H1 (cell line): ENCODE data around the gene NID1. TPM values are rescaled to one million over a fixed set of nuclear protein-coding genes. Genes with fewer than 3 reads are reported as not detected.

Experiments
- CTCF ChIA-PET: fragments of 300-600 bp; sonication (Branson Sonifier 250); formaldehyde crosslinking; loops from one replicate; lab custom pipeline; 2021; ENCODE audit not compliant: partially characterized antibody; lab: Charles Lee
- POLR2A ChIA-PET: fragments of 300-600 bp; sonication (Branson Sonifier 250); formaldehyde crosslinking; loops from one replicate; lab custom pipeline; 2021; ENCODE audit warnings: inconsistent platforms; ENCODE audit not compliant: partially characterized antibody; lab: Charles Lee
- DNase-seq, 2 experiments: peaks; one replicate each; pipeline versions ENCODE4 v3.0.0 to v3.0.0-alpha.2; 2010 to 2022; ENCODE audit warnings: low spot score in 2 of 2, low read depth in 1 of 2, mixed read lengths in 1 of 2
- FAIRE-seq: peaks from 2 replicates; lab custom pipeline; 2011; peaks lifted over from hg19 to GRCh38; lab: Jason Lieb, UNC
- H2AFZ ChIP-seq: 2 replicates; pipeline ENCODE4 v1.8.1; 2012; ENCODE audit warnings: low read length, inconsistent platforms
- H2AK5ac ChIP-seq: 2 replicates; pipeline ENCODE4 v1.6.1; 2013; ENCODE audit warnings: low read depth, low read length
- H2BK120ac ChIP-seq: replicated peaks from 2 replicates; pipeline ENCODE3; 2013; ENCODE audit warnings: low read depth, low read length, inconsistent platforms
- H2BK12ac ChIP-seq: 2 replicates; pipeline ENCODE4 v1.6.1; 2013; ENCODE audit warnings: low read depth, low read length
- H2BK15ac ChIP-seq: 2 replicates; pipeline ENCODE4 v1.6.1; 2013; ENCODE audit warnings: low read length
- H2BK20ac ChIP-seq: 2 replicates; pipeline ENCODE4 v1.6.1; 2013; ENCODE audit warnings: low read length
- H2BK5ac ChIP-seq: 2 replicates; pipeline ENCODE4 v1.6.1; 2013; ENCODE audit warnings: low read depth, low read length
- H3K14ac ChIP-seq: 2 replicates; pipeline ENCODE4 v1.6.1; 2013; ENCODE audit warnings: inconsistent platforms; ENCODE audit not compliant: insufficient read length
- H3K18ac ChIP-seq: 2 replicates; pipeline ENCODE4 v1.6.1; 2013; ENCODE audit warnings: low read length; ENCODE audit errors: extremely low read depth
- H3K23ac ChIP-seq: 2 replicates; pipeline ENCODE4 v1.6.1; 2013; ENCODE audit warnings: inconsistent platforms; ENCODE audit not compliant: insufficient read length
- H3K23me2 ChIP-seq: 2 replicates; pipeline ENCODE4 v1.6.1; 2013; ENCODE audit warnings: low read depth, low read length
- H3K27ac ChIP-seq: 2 replicates; pipeline ENCODE4 v1.6.1; 2011; ENCODE audit warnings: low read depth, low read length, inconsistent platforms
- H3K27me3 ChIP-seq, 4 experiments: replicated peaks in 1 of 4; 1 replicate in 1 of 4; 2 replicates in 3 of 4; pipeline versions ENCODE4 v1.6.1 to v1.8.1; 2011 to 2013; ENCODE audit warnings: low read length in 3 of 4, mild to moderate bottlenecking in 3 of 4, inconsistent platforms in 2 of 4, mixed read lengths in 2 of 4, moderate library complexity in 1 of 4; ENCODE audit not compliant: control insufficient read depth in 3 of 4, insufficient read depth in 3 of 4; ENCODE audit errors: extremely low read depth in 1 of 4
- H3K36me3 ChIP-seq, 4 experiments: 2 replicates each; pipeline versions ENCODE4 v1.6.1 to v1.8.1; 2011 to 2013; ENCODE audit warnings: mild to moderate bottlenecking in 4 of 4, low read length in 3 of 4, moderate library complexity in 2 of 4, control low read depth in 1 of 4, inconsistent platforms in 1 of 4; ENCODE audit not compliant: insufficient read depth in 4 of 4, control insufficient read depth in 2 of 4
- H3K4ac ChIP-seq: replicated peaks from 2 replicates; pipeline ENCODE3; 2013; ENCODE audit warnings: low read length, low read depth, mixed read lengths, inconsistent platforms; ENCODE audit not compliant: insufficient read length
- H3K4me1 ChIP-seq, 4 experiments: replicated peaks in 1 of 4; 1 replicate in 1 of 4; 2 replicates in 3 of 4; pipeline versions ENCODE4 v1.6.1 to v1.8.1; 2011 to 2013; ENCODE audit warnings: low read length in 3 of 4, inconsistent platforms in 2 of 4, mixed read lengths in 1 of 4; ENCODE audit not compliant: insufficient read depth in 4 of 4, control insufficient read depth in 3 of 4
- H3K4me2 ChIP-seq, 2 experiments: 2 replicates each; pipeline versions ENCODE4 v1.6.1 to v1.8.1; 2011 to 2013; ENCODE audit warnings: low read depth in 2 of 2, low read length in 2 of 2, control low read depth in 1 of 2, inconsistent platforms in 1 of 2, mild to moderate bottlenecking in 1 of 2; ENCODE audit not compliant: insufficient read depth in 1 of 2
- H3K4me3 ChIP-seq, 4 experiments: fragments of 200-600, 300-600 bp in 1 of 4; sonication (generic), shearing (Covaris generic), sonication (Bioruptor Twin) in 1 of 4; 2 replicates each; pipeline versions ENCODE4 v1.5.1 to v1.8.1; 2011 to 2016; ENCODE audit warnings: low read length in 4 of 4, low read depth in 3 of 4, control low read depth in 2 of 4, inconsistent platforms in 2 of 4, mild to moderate bottlenecking in 2 of 4, mixed read lengths in 1 of 4, moderate library complexity in 1 of 4; ENCODE audit not compliant: insufficient read depth in 2 of 4; ENCODE audit errors: extremely low read depth in 1 of 4
- H3K56ac ChIP-seq: replicated peaks from 2 replicates; pipeline ENCODE3; 2013; ENCODE audit warnings: low read depth, mild to moderate bottlenecking, mixed read lengths, low read length, inconsistent platforms; ENCODE audit not compliant: insufficient read length
- H3K79me1 ChIP-seq: 2 replicates; pipeline ENCODE4 v1.6.1; 2013; ENCODE audit warnings: low read depth, low read length, control low read depth
- H3K79me2 ChIP-seq, 2 experiments: 2 replicates each; pipeline versions ENCODE4 v1.6.1 to v1.8.1; 2012 to 2013; ENCODE audit warnings: low read length in 2 of 2, mild to moderate bottlenecking in 2 of 2, inconsistent platforms in 1 of 2; ENCODE audit not compliant: insufficient read depth in 2 of 2, control insufficient read depth in 1 of 2
- H3K9ac ChIP-seq, 4 experiments: replicated peaks in 1 of 4; 1 replicate in 1 of 4; 2 replicates in 3 of 4; pipeline versions ENCODE4 v1.6.1 to v1.8.1; 2011 to 2013; ENCODE audit warnings: low read depth in 3 of 4, low read length in 3 of 4, control low read depth in 2 of 4, mild to moderate bottlenecking in 2 of 4, moderate library complexity in 2 of 4, inconsistent platforms in 1 of 4; ENCODE audit errors: extremely low read depth in 1 of 4
- H3K9me3 ChIP-seq, 2 experiments: 2 replicates each; pipeline versions ENCODE4 v1.6.1 to v1.8.1; 2012 to 2013; ENCODE audit warnings: mild to moderate bottlenecking in 2 of 2, moderate library complexity in 2 of 2, control low read depth in 1 of 2, inconsistent platforms in 1 of 2, low read depth in 1 of 2, low read length in 1 of 2, mixed read lengths in 1 of 2; ENCODE audit not compliant: insufficient read depth in 2 of 2
- H4K20me1 ChIP-seq, 2 experiments: replicated peaks in 1 of 2; 2 replicates each; pipeline versions ENCODE3 to v1.8.1; 2011 to 2013; ENCODE audit warnings: inconsistent platforms in 2 of 2, low read length in 2 of 2, mild to moderate bottlenecking in 1 of 2; ENCODE audit not compliant: insufficient read depth in 2 of 2, control insufficient read depth in 1 of 2
- H4K5ac ChIP-seq: 2 replicates; pipeline ENCODE4 v1.6.1; 2013; ENCODE audit warnings: low read length, low read depth, mixed read lengths, inconsistent platforms; ENCODE audit not compliant: insufficient read length
- H4K8ac ChIP-seq: 2 replicates; pipeline ENCODE4 v1.8.0; 2013; ENCODE audit warnings: mild to moderate bottlenecking, moderate library complexity, low read length, inconsistent platforms; ENCODE audit not compliant: insufficient read depth; ENCODE audit errors: extremely low read depth
- H4K91ac ChIP-seq: replicated peaks from 2 replicates; pipeline ENCODE3; 2013; ENCODE audit warnings: low read length, mixed read lengths, inconsistent platforms; ENCODE audit not compliant: insufficient read length
- CHD1 ChIP-seq: IDR thresholded peaks from 2 replicates; pipeline ENCODE4 v1.6.1; 2012; ENCODE audit warnings: low read depth, low read length, improper control_type of control experiment
- CREB1 ChIP-seq: IDR thresholded peaks from 2 replicates; pipeline ENCODE4 v1.6.1; 2012; ENCODE audit warnings: inconsistent platforms
- EP300 ChIP-seq, 2 experiments: IDR thresholded peaks; 1 replicate in 1 of 2; 2 replicates in 1 of 2; pipeline ENCODE4 v1.6.1; 2011 to 2012; ENCODE audit warnings: low read depth in 2 of 2, low read length in 2 of 2, mild to moderate bottlenecking in 2 of 2, borderline replicate concordance in 1 of 2, inconsistent platforms in 1 of 2, moderate library complexity in 1 of 2
- FOSL1 ChIP-seq: IDR thresholded peaks from 2 replicates; pipeline ENCODE4 v1.6.1; 2011; ENCODE audit warnings: mild to moderate bottlenecking, low read depth, low read length, moderate library complexity; ENCODE audit not compliant: insufficient read depth
- GTF2F1 ChIP-seq: IDR thresholded peaks from 2 replicates; pipeline ENCODE4 v1.6.1; 2012; ENCODE audit warnings: low read depth, low read length, improper control_type of control experiment, borderline replicate concordance
- HDAC6 ChIP-seq: IDR thresholded peaks from one replicate; pipeline ENCODE4 v1.7.1; 2012; ENCODE audit warnings: low read depth, mild to moderate bottlenecking, inconsistent platforms, low read length, moderate library complexity
- JUND ChIP-seq: IDR thresholded peaks from 2 replicates; pipeline ENCODE4 v1.6.1; 2011; ENCODE audit warnings: mild to moderate bottlenecking, improper control_type of control experiment, low read length
- KDM5A ChIP-seq: fragments of 200-600 bp; IDR thresholded peaks from 2 replicates; pipeline ENCODE4 v1.7.1; 2012; ENCODE audit warnings: mild to moderate bottlenecking, low read length, inconsistent platforms, mixed read lengths
- POLR2AphosphoS5 ChIP-seq: IDR thresholded peaks from 2 replicates; pipeline ENCODE4 v1.6.1; 2011; ENCODE audit warnings: low read depth, low read length
- RFX5 ChIP-seq: IDR thresholded peaks from 2 replicates; pipeline ENCODE4 v1.6.1; 2011; ENCODE audit warnings: low read depth, low read length, improper control_type of control experiment, borderline replicate concordance
- SIRT6 ChIP-seq: IDR thresholded peaks from one replicate; pipeline ENCODE4 v1.7.1; 2012; ENCODE audit warnings: low read length, inconsistent platforms
- SIX5 ChIP-seq: IDR thresholded peaks from 2 replicates; pipeline ENCODE4 v1.6.1; 2011; ENCODE audit warnings: mild to moderate bottlenecking, low read depth, low read length
- SRF ChIP-seq: IDR thresholded peaks from 2 replicates; pipeline ENCODE4 v1.6.1; 2011; ENCODE audit warnings: mild to moderate bottlenecking, low read depth, low read length, moderate library complexity
- TBP ChIP-seq: IDR thresholded peaks from 2 replicates; pipeline ENCODE4 v1.6.1; 2011; ENCODE audit warnings: low read depth, low read length, improper control_type of control experiment
- USF2 ChIP-seq: IDR thresholded peaks from 2 replicates; pipeline ENCODE4 v1.6.1; 2011; ENCODE audit warnings: low read length, improper control_type of control experiment
- WGBS, 2 experiments: shearing (Covaris generic) in 1 of 2; methylation state at CpG; one replicate each; pipeline versions ENCODE4 v1.1.6 to v1.1.7; 2013 to 2015; ENCODE audit warnings: low lambda C conversion rate in 2 of 2, mixed read lengths in 2 of 2, inconsistent platforms in 1 of 2, low coverage in 1 of 2, missing lambda C conversion rate in 1 of 2; ENCODE audit not compliant: insufficient replicate concordance in 2 of 2, insufficient coverage in 1 of 2, insufficient read length in 1 of 2; ENCODE audit errors: extremely low coverage in 1 of 2, missing lambda C conversion rate in 1 of 2; 5-methylcytosine and 5-hydroxymethylcytosine counted together
- polyA plus RNA-seq, 7 experiments: library from polyadenylated mRNA; depleted of rRNA in 3 of 7; stranded (reverse) in 5 of 7; unstranded in 2 of 7; fragments of >200 nt in 5 of 7; fragments of 200-250 nt in 2 of 7; gene quantifications; 1 replicate in 5 of 7; 2 replicates in 1 of 7; 4 replicates in 1 of 7; pipeline versions ENCODE4 v1.2.1 to v1.2.3, GENCODE V29; 2011 to 2013; ENCODE audit warnings: missing spikeins in 2 of 7, mixed read lengths in 2 of 7
- total RNA-seq: library from RNA; stranded (reverse); fragmentation: NEBNext Ultra II Directional; extraction: Animal tissue kit (Norgen Biotek cat#: 25700); gene quantifications from 2 replicates; pipeline ENCODE4 v1.2.1, GENCODE V29; 2021

Gene NID1
- total and polyA plus RNA-seq, 2 of the 8 experiments (the other 6 are each of a cell fraction or from before 2014, with no cell fraction given): 20.9 to 25.4 TPM

DNA sequence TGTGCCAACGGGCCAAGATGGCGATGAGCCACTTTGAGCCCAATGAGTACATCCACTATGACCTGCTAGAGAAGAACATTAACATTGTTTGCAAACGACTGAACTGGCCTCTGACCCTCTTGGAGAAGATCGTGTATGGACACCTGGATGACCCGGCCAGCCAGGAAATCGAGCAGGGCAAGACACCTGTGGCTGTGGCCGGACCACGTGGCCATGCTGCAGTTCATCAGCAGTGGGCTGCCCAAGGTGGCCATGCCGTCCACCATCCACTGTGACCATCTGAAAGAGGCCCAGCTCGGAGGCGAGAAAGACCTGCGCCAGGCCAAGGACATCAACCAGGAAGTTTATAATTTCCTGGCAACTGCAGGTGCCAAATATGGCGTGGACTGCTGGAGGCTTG, 45.2 kb upstream of the NID1 start:
- Histone ChIP-seq H3K18ac (no peak overlapping the region), H4K91ac (no peak overlapping the region), H2BK120ac (no peak overlapping the region), H3K4me3 (no peak overlapping the region), H3K79me2 (no peaks in the 10 kb centered on the region), H3K27me3 (no peaks in the 10 kb centered on the region), H2BK5ac (no peak overlapping the region), H3K79me1 (no peaks in the 10 kb centered on the region), H3K9me3 (no peaks in the 10 kb centered on the region), H3K9ac (no peak overlapping the region), H3K23me2 (no peaks in the 10 kb centered on the region), H3K36me3 (no peaks in the 10 kb centered on the region), H2BK20ac (no peak overlapping the region), H2AFZ (no peak overlapping the region), H3K4me1 (no peaks in the 10 kb centered on the region), H3K14ac (no peak overlapping the region), H4K5ac (no peak overlapping the region), H3K4ac (no peak overlapping the region), H2BK12ac (no peak overlapping the region), H3K4me2 (no peak overlapping the region), H4K8ac (0 out of 2 replicates have a peak overlapping the region, but pooled peaks have one; percentile 46), H3K23ac (no peak overlapping the region), H2AK5ac (no peak overlapping the region), H2BK15ac (no peak overlapping the region), H4K20me1 (no peaks in the 10 kb centered on the region), H3K56ac (no peak overlapping the region), H3K27ac (no peak overlapping the region)
- ChIA-PET CTCF (interaction anchor here (0.9 to 8.6 kb wide), 11 partner anchors 8 to 422 kb away, joined by 3 to 61 read pairs (median 5); no protein-coding TSS in a partner anchor), POLR2A (no interaction called here)
- WGBS, 2 experiments: 92% methylated on average over 13 of the region's 13 CpGs; no CpG with 5 or more reads in 1 of the 2 experiments
- FAIRE-seq: no peak
- DNase-seq: no peak
- TF ChIP-seq GTF2F1: no peak
- no peak for TF ChIP-seq JUND
- TF ChIP-seq FOSL1: no peak
- TF ChIP-seq CREB1: no peak
- TF ChIP-seq USF2: no peak
- TF ChIP-seq HDAC6: no peak
- no peak for TF ChIP-seq EP300 (IDR thresholded peaks at IDR 0.05; ENCODE audit: borderline replicate concordance in 1 of 2, low read depth in 2 of 2, low read length in 2 of 2)
- TF ChIP-seq SIRT6: no peak
- TF ChIP-seq SRF: no peak
- no peak for TF ChIP-seq CHD1
- no peak for TF ChIP-seq POLR2AphosphoS5
- TF ChIP-seq KDM5A: no peak
- TF ChIP-seq SIX5: no peak
- no peak for TF ChIP-seq TBP
- no peak for TF ChIP-seq RFX5
